Smooth muscle cell (in vitro differentiated cells): Measurements from ENCODE around the gene NASP. TPM values are rescaled to one million over a fixed set of nuclear protein-coding genes. Genes with fewer than 3 reads are reported as not detected.
A peak's percentile ranks its signal among the peaks of the same experiment; 100 is the strongest.

Source experiments
- DNase-seq: peaks from one replicate; lab custom pipeline; 2025; ENCODE audit not compliant: unreplicated experiment; lab: John Stamatoyannopoulos, UW
- H2AFZ ChIP-seq: fragments of 200-600 bp; sonication (generic); 2 replicates; pipeline ENCODE4 v1.6.0; 2016; ENCODE audit warnings: antibody characterized with exemption, low read depth, mild to moderate bottlenecking
- H3F3A ChIP-seq: fragments of 200-600 bp; sonication (generic); 2 replicates; pipeline ENCODE4 v1.6.0; 2017; ENCODE audit warnings: antibody characterized with exemption, low read depth
- H3K27ac ChIP-seq: fragments of 200-600 bp; sonication (generic); 2 replicates; pipeline ENCODE4 v1.5.1; 2016; ENCODE audit warnings: low read depth, mild to moderate bottlenecking
- H3K27me3 ChIP-seq: fragments of 200-600 bp; sonication (generic); 2 replicates; pipeline ENCODE4 v1.6.1; 2016; ENCODE audit warnings: low read depth, mild to moderate bottlenecking
- H3K36me3 ChIP-seq: fragments of 200-600 bp; sonication (generic); 2 replicates; pipeline ENCODE4 v1.5.1; 2016; ENCODE audit warnings: low read depth
- H3K4me1 ChIP-seq: fragments of 200-600 bp; sonication (generic); 2 replicates; pipeline ENCODE4 v1.5.1; 2016; ENCODE audit warnings: low read depth
- H3K4me2 ChIP-seq: fragments of 200-600 bp; sonication (generic); 2 replicates; pipeline ENCODE4 v1.6.0; 2016; ENCODE audit warnings: mild to moderate bottlenecking
- H3K4me3 ChIP-seq: fragments of 200-600 bp; sonication (generic); 2 replicates; pipeline ENCODE4 v1.5.1; 2016; ENCODE audit warnings: mild to moderate bottlenecking
- H3K79me2 ChIP-seq: fragments of 200-600 bp; sonication (generic); 2 replicates; pipeline ENCODE4 v1.6.0; 2016; ENCODE audit warnings: low read depth, mild to moderate bottlenecking
- H3K9ac ChIP-seq: fragments of 200-600 bp; sonication (generic); 2 replicates; pipeline ENCODE4 v1.6.0; 2016; ENCODE audit warnings: low read depth
- H3K9me3 ChIP-seq: fragments of 200-600 bp; sonication (generic); replicated peaks from 2 replicates; pipeline ENCODE4 v1.5.1; 2016; ENCODE audit warnings: low read depth
- H4K20me1 ChIP-seq: fragments of 200-600 bp; sonication (generic); 2 replicates; pipeline ENCODE4 v1.6.0; 2016; ENCODE audit warnings: low read depth
- CTCF ChIP-seq: fragments of 200-600 bp; sonication (generic); IDR thresholded peaks from 2 replicates; pipeline ENCODE4 v1.5.1; 2017; ENCODE audit warnings: borderline replicate concordance, mild to moderate bottlenecking, antibody characterized with exemption; ENCODE audit not compliant: insufficient read depth, poor library complexity, severe bottlenecking
- WGBS: methylation state at CpG from one replicate; pipeline ENCODE4 v1.1.7; 2016; ENCODE audit warnings: low lambda C conversion rate; 5-methylcytosine and 5-hydroxymethylcytosine counted together
- polyA plus RNA-seq: library from polyadenylated mRNA; unstranded; fragments of >200 nt; fragmentation: Nextera tagmentation; extraction: Ambion mirVana; gene quantifications from 2 replicates; pipeline ENCODE4 v1.2.1, GENCODE V29; 2016
- total RNA-seq: library from RNA; depleted of rRNA; stranded (reverse); fragments of >200 nt; gene quantifications from 2 replicates; pipeline ENCODE4 v1.2.3, GENCODE V29; 2014

Gene NASP
- total RNA-seq (40.4 and 83.0 TPM in 2 replicates), polyA plus RNA-seq (44.9 and 64.2 TPM in 2 replicates)

- Histone ChIP-seq H3K27me3 (no peaks in the 10 kb centered on the region), H3K4me2 (peak within 1 kb of the TSS; percentile 88), H3F3A (no peaks in the 10 kb centered on the region), H3K36me3 (no peaks in the 10 kb centered on the region), H4K20me1 (peaks cover 41% of the 10 kb centered on the region), H3K4me1 (peaks cover 14% of the 10 kb centered on the region), H3K9ac (peak within 1 kb of the TSS; percentile 86), H3K4me3 (peak within 1 kb of the TSS; percentile 72), H2AFZ (peak within 1 kb of the TSS; percentile 98), H3K79me2 (peaks cover 41% of the 10 kb centered on the region), H3K27ac (peak within 1 kb of the TSS; percentile 91), H3K9me3 (no peaks in the 10 kb centered on the region)
- peak; percentile 90 for DNase-seq
- TF ChIP-seq CTCF, result no peak
- 1% methylated on average over 40 of the region's 41 CpGs for WGBS
Measured at GRCh38 chr1:45583666-45584350, at the start of gene NASP. TSS of gene NASP (plus strand) at chr1:45584041. CDS start at chr1:45584147, 106 bp downstream.

- Histone ChIP-seq H3K9me3 (no peaks in the 10 kb centered on the region), H3K27ac (no peak overlapping the region), H3K4me1 (no peaks in the 10 kb centered on the region), H3K9ac (no peak overlapping the region), H4K20me1 (no peaks in the 10 kb centered on the region), H2AFZ (no peak overlapping the region), H3K36me3 (no peaks in the 10 kb centered on the region), H3F3A (no peaks in the 10 kb centered on the region), H3K79me2 (no peaks in the 10 kb centered on the region), H3K4me3 (no peak overlapping the region), H3K4me2 (no peak overlapping the region), H3K27me3 (no peaks in the 10 kb centered on the region)
- 86% methylated on average over 6 of the region's 6 CpGs for WGBS
- no peak for TF ChIP-seq CTCF
- DNase-seq, result no peak
Measured at GRCh38 chr1:45535988-45536766, 47.7 kb upstream of the NASP start.

GRCh38 chr1:45536886-45537285 is 47.0 kb upstream of the NASP start:
- WGBS, result 75% methylated on average over 4 of the region's 4 CpGs

More at GRCh38 chr1:45536886-45537285, 47.0 kb upstream of the NASP start:
- H3F3A ChIP-seq, result no peaks in the 10 kb centered on the region
- H3K79me2 ChIP-seq, result no peaks in the 10 kb centered on the region
- H3K4me1 ChIP-seq, result no peaks in the 10 kb centered on the region
- H2AFZ ChIP-seq, result no peak overlapping the region
- no peaks in the 10 kb centered on the region for H3K36me3 ChIP-seq
- H3K9ac ChIP-seq, result no peak overlapping the region
- H3K4me3 ChIP-seq, result no peak overlapping the region
- H4K20me1 ChIP-seq, result no peaks in the 10 kb centered on the region
- H3K4me2 ChIP-seq, result no peak overlapping the region
- no peaks in the 10 kb centered on the region for H3K9me3 ChIP-seq
- no peak for DNase-seq
- no peak for TF ChIP-seq CTCF
- H3K27ac ChIP-seq, result no peak overlapping the region
- no peaks in the 10 kb centered on the region for H3K27me3 ChIP-seq
